H9 (cell line): ENCODE results near the gene AIF1L. TPM values are rescaled to one million over a fixed set of nuclear protein-coding genes. Genes with fewer than 3 reads are reported as not detected.

ENCODE experiments used
- DNase-seq: peaks from one replicate; pipeline ENCODE4 v3.0.0-alpha.2; 2017
- H2AFZ ChIP-seq: one replicate; pipeline ENCODE4 v1.6.1; 2013; ENCODE audit warnings: mild to moderate bottlenecking, low read length, control low read depth, moderate library complexity
- H2AK5ac ChIP-seq: 2 replicates; pipeline ENCODE4 v1.6.1; 2013; ENCODE audit warnings: low read length, control low read depth, mixed read lengths; ENCODE audit not compliant: insufficient read length
- H2BK120ac ChIP-seq: one replicate; pipeline ENCODE4 v1.6.1; 2013; ENCODE audit warnings: low read depth, mild to moderate bottlenecking, low read length, control low read depth, inconsistent platforms; ENCODE audit not compliant: poor library complexity, severe bottlenecking
- H2BK12ac ChIP-seq: 2 replicates; pipeline ENCODE4 v1.6.1; 2013; ENCODE audit warnings: low read length, control low read depth, mixed read lengths, low read depth; ENCODE audit not compliant: insufficient read length
- H2BK15ac ChIP-seq: 2 replicates; pipeline ENCODE4 v1.6.1; 2013; ENCODE audit warnings: low read depth, low read length, control low read depth
- H2BK20ac ChIP-seq: one replicate; pipeline ENCODE4 v1.6.1; 2013; ENCODE audit warnings: low read depth, mild to moderate bottlenecking, low read length, control low read depth, inconsistent platforms; ENCODE audit not compliant: poor library complexity, severe bottlenecking
- H2BK5ac ChIP-seq: 2 replicates; pipeline ENCODE4 v1.6.1; 2013; ENCODE audit warnings: low read length, control low read depth, mixed read lengths; ENCODE audit not compliant: insufficient read length
- H3K14ac ChIP-seq: 2 replicates; pipeline ENCODE4 v1.6.1; 2013; ENCODE audit warnings: low read length, control low read depth; ENCODE audit not compliant: insufficient read depth
- H3K18ac ChIP-seq: 2 replicates; pipeline ENCODE4 v1.6.1; 2013; ENCODE audit warnings: low read depth, mild to moderate bottlenecking, mixed read lengths, low read length, control low read depth; ENCODE audit not compliant: insufficient read length
- H3K23ac ChIP-seq: 2 replicates; pipeline ENCODE4 v1.6.1; 2013; ENCODE audit warnings: low read length, control low read depth, mixed read lengths, low read depth; ENCODE audit not compliant: insufficient read length
- H3K23me2 ChIP-seq: 2 replicates; pipeline ENCODE4 v1.6.1; 2013; ENCODE audit warnings: low read depth, mild to moderate bottlenecking, mixed read lengths, low read length, control low read depth; ENCODE audit not compliant: insufficient read length, poor library complexity, severe bottlenecking
- H3K27ac ChIP-seq: 2 replicates; pipeline ENCODE4 v1.5.1; 2013; ENCODE audit warnings: low read length, control low read depth, mixed read lengths, low read depth; ENCODE audit not compliant: insufficient read length
- H3K27me3 ChIP-seq: 2 replicates; pipeline ENCODE4 v1.6.1; 2013; ENCODE audit warnings: low read length, control low read depth, inconsistent platforms; ENCODE audit not compliant: insufficient read depth
- H3K4ac ChIP-seq: 2 replicates; pipeline ENCODE4 v1.6.1; 2013; ENCODE audit warnings: low read depth, mild to moderate bottlenecking, control low read depth, inconsistent platforms, low read length, moderate library complexity
- H3K4me1 ChIP-seq: 2 replicates; pipeline ENCODE4 v1.6.1; 2013; ENCODE audit warnings: low read length, control low read depth, inconsistent platforms; ENCODE audit not compliant: insufficient read depth
- H3K4me2 ChIP-seq: 2 replicates; pipeline ENCODE4 v1.6.1; 2013; ENCODE audit warnings: low read length, control low read depth, mixed read lengths; ENCODE audit not compliant: insufficient read length, insufficient read depth
- H3K56ac ChIP-seq: 2 replicates; pipeline ENCODE4 v1.6.1; 2013; ENCODE audit warnings: low read depth, mild to moderate bottlenecking, mixed read lengths, low read length, control low read depth; ENCODE audit not compliant: insufficient read length
- H3K79me1 ChIP-seq: 2 replicates; pipeline ENCODE4 v1.6.1; 2013; ENCODE audit warnings: low read depth, mild to moderate bottlenecking, moderate library complexity, low read length, control low read depth, inconsistent platforms; ENCODE audit not compliant: insufficient read depth, poor library complexity, severe bottlenecking
- H3K79me2 ChIP-seq: 2 replicates; pipeline ENCODE4 v1.6.1; 2013; ENCODE audit warnings: low read length, control low read depth, inconsistent platforms; ENCODE audit not compliant: insufficient read depth
- H3K9ac ChIP-seq: 2 replicates; pipeline ENCODE4 v1.6.1; 2013; ENCODE audit warnings: low read length, control low read depth, mixed read lengths; ENCODE audit not compliant: insufficient read length; ENCODE audit errors: extremely low read depth
- H3K9me3 ChIP-seq: one replicate; pipeline ENCODE4 v1.6.1; 2013; ENCODE audit warnings: low read depth, low read length, inconsistent platforms; ENCODE audit not compliant: control insufficient read depth
- H3T11ph ChIP-seq: one replicate; pipeline ENCODE4 v1.6.1; 2013; ENCODE audit warnings: mild to moderate bottlenecking, low read length, control low read depth, inconsistent platforms
- H4K20me1 ChIP-seq: one replicate; pipeline ENCODE4 v1.6.1; 2013; ENCODE audit not compliant: control insufficient read depth, insufficient read length, insufficient read depth
- H4K5ac ChIP-seq: 2 replicates; pipeline ENCODE4 v1.6.1; 2013; ENCODE audit warnings: low read depth, mild to moderate bottlenecking, mixed read lengths, low read length, control low read depth; ENCODE audit not compliant: insufficient read length
- H4K8ac ChIP-seq: replicated peaks from 2 replicates; pipeline ENCODE4 v1.6.1; 2013; ENCODE audit warnings: low read length, control low read depth, mixed read lengths, low read depth; ENCODE audit not compliant: insufficient read length
- H4K91ac ChIP-seq: 2 replicates; pipeline ENCODE4 v1.6.1; 2013; ENCODE audit warnings: low read depth, mild to moderate bottlenecking, moderate library complexity, mixed read lengths, low read length, control low read depth; ENCODE audit not compliant: insufficient read length
- H3K27ac Mint-ChIP-seq, 3 experiments: 2 replicates in 2 of 3; 3 replicates in 1 of 3; pipeline ENCODE4 v1.8.0; 2020 to 2021; ENCODE audit warnings: mixed read lengths in 3 of 3, mild to moderate bottlenecking in 1 of 3, moderate library complexity in 1 of 3
- H3K27me3 Mint-ChIP-seq: 2 replicates; pipeline ENCODE4 v1.8.0; 2021; ENCODE audit warnings: low read depth, mild to moderate bottlenecking, moderate library complexity, mixed read lengths
- H3K36me3 Mint-ChIP-seq, 3 experiments: 2 replicates in 2 of 3; 3 replicates in 1 of 3; pipeline ENCODE4 v1.8.0; 2020 to 2021; ENCODE audit warnings: low read depth in 3 of 3, mixed read lengths in 3 of 3; ENCODE audit not compliant: insufficient read depth in 1 of 3
- H3K4me1 Mint-ChIP-seq, 2 experiments: 2 replicates each; pipeline ENCODE4 v1.8.0; 2020; ENCODE audit warnings: mixed read lengths in 2 of 2
- H3K4me3 Mint-ChIP-seq, 2 experiments: 2 replicates in 1 of 2; 3 replicates in 1 of 2; pipeline ENCODE4 v1.8.0; 2020 to 2021; ENCODE audit warnings: mild to moderate bottlenecking in 2 of 2, mixed read lengths in 2 of 2, moderate library complexity in 1 of 2
- H3K9me3 Mint-ChIP-seq, 2 experiments: 2 replicates in 1 of 2; 3 replicates in 1 of 2; pipeline ENCODE4 v1.8.0; 2020; ENCODE audit warnings: mild to moderate bottlenecking in 2 of 2, mixed read lengths in 2 of 2, moderate library complexity in 1 of 2
- WGBS: extraction: QIAGEN DNeasy Blood & Tissue Kit; methylation state at CpG from one replicate; pipeline ENCODE4 v1.1.7; 2013; ENCODE audit warnings: missing lambda C conversion rate, low lambda C conversion rate, mixed read lengths; ENCODE audit not compliant: insufficient read length; ENCODE audit errors: extremely low coverage; 5-methylcytosine and 5-hydroxymethylcytosine counted together
- total RNA-seq: library from RNA; stranded (reverse); gene quantifications from 2 replicates; pipeline ENCODE4 v1.2.1, GENCODE V29; 2021
- TF ChIP-seq, protein P1 (sequence below): fragments of 200-600 bp; sonication (generic); conservative IDR thresholded peaks from 3 replicates; pipeline ENCODE4 v1.8.0; 2021; ENCODE audit warnings: antibody characterized with exemption, mild to moderate bottlenecking

Gene AIF1L
- total RNA-seq, 1 experiment from 2014 or later: 122 TPM

DNA sequence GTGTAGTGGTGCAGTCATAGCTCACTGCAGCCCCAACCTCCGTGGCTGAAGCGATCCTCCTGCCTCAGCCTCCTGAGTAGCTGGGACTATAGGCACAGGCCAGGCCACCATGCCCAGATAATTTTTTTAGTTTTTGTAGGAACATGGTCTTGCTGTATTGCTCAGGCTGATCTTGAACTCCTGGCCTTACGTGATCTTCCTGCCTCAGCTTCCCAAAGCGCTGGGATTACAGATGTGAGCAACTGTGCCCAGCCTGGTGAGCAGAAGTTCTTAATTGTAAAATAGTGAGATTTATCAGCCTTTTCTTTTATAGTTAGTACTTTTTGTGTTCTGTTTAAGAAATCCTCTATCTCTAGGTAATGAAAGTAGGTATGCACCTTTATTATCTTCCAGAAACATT is 71.6 kb downstream of the AIF1L start:
- Histone ChIP-seq H3K4me2 (no peak overlapping the region), H3K56ac (no peak overlapping the region), H4K8ac (no peak overlapping the region), H2BK5ac (no peak overlapping the region), H3K18ac (no peak overlapping the region), H4K91ac (no peak overlapping the region), H2AK5ac (no peak overlapping the region), H3K79me1 (no peaks in the 10 kb centered on the region), H2BK12ac (no peak overlapping the region), H4K5ac (no peak overlapping the region), H3K23ac (no peak overlapping the region), H3K27ac (no peak overlapping the region), H3K4me1 (no peaks in the 10 kb centered on the region), H3K27me3 (no peaks in the 10 kb centered on the region), H3K23me2 (no peaks in the 10 kb centered on the region), H3K9me3 (no peaks in the 10 kb centered on the region), H4K20me1 (no peaks in the 10 kb centered on the region), H3K4ac (no peak overlapping the region), H2BK20ac (no peak overlapping the region), H3K9ac (no peak overlapping the region), H3T11ph (no peak overlapping the region), H3K14ac (no peak overlapping the region), H3K79me2 (no peaks in the 10 kb centered on the region), H2BK15ac (no peak overlapping the region), H2AFZ (no peak overlapping the region), H2BK120ac (no peak overlapping the region)
- Mint-ChIP-seq H3K9me3 (no peaks in the 10 kb centered on the region), H3K27me3 (no peaks in the 10 kb centered on the region), H3K27ac (no peak overlapping the region; a peak in 1 of 7 replicates), H3K4me1 (no peaks in the 10 kb centered on the region), H3K4me3 (no peak overlapping the region), H3K36me3 (peaks cover 8 to 47% (median 32%) of the 10 kb centered on the region in 3 experiments; a peak in 6 of 7 replicates)
- TF ChIP-seq, protein P1, sequence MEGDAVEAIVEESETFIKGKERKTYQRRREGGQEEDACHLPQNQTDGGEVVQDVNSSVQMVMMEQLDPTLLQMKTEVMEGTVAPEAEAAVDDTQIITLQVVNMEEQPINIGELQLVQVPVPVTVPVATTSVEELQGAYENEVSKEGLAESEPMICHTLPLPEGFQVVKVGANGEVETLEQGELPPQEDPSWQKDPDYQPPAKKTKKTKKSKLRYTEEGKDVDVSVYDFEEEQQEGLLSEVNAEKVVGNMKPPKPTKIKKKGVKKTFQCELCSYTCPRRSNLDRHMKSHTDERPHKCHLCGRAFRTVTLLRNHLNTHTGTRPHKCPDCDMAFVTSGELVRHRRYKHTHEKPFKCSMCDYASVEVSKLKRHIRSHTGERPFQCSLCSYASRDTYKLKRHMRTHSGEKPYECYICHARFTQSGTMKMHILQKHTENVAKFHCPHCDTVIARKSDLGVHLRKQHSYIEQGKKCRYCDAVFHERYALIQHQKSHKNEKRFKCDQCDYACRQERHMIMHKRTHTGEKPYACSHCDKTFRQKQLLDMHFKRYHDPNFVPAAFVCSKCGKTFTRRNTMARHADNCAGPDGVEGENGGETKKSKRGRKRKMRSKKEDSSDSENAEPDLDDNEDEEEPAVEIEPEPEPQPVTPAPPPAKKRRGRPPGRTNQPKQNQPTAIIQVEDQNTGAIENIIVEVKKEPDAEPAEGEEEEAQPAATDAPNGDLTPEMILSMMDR: no peak
- no peak for DNase-seq
- WGBS: no CpG with 5 or more reads among the region's 4 CpGs
